ENCODE data around the gene CDKAL1.

CDKAL1 gene

DNA sequence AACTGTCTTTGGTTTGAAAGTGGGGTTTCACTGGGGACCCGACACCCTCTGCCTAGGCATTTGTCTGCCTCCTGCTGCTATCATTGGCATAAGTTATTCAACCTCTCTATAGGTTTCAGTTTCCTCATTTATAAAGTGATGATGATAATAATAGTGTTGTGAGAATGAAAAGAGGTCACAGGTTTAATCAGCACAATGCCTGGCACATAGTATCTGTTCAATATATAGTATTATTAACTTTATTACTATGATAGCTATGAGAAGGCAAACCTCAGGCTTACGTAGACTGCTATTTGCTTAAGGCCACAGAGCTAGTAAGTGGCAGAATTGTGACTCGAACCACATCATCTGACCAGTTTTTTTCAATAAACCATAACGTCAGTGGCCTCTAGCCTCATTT is 256.8 kb downstream of the CDKAL1 start:
- DNase-seq, result no peak
- H3K9me3 ChIP-seq (replicated peaks; ENCODE audit: insufficient read depth, low read length), result no peaks in the 10 kb centered on the region
- TF ChIP-seq, protein P1, sequence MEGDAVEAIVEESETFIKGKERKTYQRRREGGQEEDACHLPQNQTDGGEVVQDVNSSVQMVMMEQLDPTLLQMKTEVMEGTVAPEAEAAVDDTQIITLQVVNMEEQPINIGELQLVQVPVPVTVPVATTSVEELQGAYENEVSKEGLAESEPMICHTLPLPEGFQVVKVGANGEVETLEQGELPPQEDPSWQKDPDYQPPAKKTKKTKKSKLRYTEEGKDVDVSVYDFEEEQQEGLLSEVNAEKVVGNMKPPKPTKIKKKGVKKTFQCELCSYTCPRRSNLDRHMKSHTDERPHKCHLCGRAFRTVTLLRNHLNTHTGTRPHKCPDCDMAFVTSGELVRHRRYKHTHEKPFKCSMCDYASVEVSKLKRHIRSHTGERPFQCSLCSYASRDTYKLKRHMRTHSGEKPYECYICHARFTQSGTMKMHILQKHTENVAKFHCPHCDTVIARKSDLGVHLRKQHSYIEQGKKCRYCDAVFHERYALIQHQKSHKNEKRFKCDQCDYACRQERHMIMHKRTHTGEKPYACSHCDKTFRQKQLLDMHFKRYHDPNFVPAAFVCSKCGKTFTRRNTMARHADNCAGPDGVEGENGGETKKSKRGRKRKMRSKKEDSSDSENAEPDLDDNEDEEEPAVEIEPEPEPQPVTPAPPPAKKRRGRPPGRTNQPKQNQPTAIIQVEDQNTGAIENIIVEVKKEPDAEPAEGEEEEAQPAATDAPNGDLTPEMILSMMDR (IDR thresholded peaks at IDR 0.05; ENCODE audit: low read length), result no peak
- TF ChIP-seq EZH2phosphoT487 (IDR thresholded peaks at IDR 0.05; ENCODE audit: low read length) (no peak), EZH2 (optimal IDR thresholded peaks at IDR 0.05; ENCODE audit: low read depth, low read length) (no peak)

DNA sequence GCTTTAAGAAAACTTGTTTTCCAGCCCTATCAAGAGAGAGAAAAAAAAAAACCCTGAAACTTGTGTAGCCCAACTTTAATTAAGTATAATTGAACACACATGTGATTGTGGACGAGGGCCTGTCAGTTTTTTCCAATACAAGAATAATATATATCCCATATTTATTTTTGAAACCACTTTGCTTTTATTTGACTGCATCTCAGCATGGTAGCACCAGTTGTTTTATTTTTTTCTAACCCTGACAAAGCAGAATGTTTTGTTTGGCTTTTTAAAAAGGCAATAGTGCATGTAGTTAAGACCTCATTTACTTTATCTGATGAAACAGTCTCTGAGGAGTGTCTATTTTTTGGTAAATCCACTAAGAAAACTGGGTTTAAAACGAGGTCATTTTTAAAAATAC is 257.7 kb downstream of the CDKAL1 start:
- TF ChIP-seq EZH2 (optimal IDR thresholded peaks at IDR 0.05; ENCODE audit: low read depth, low read length), result no peak
- TF ChIP-seq, protein P1 (IDR thresholded peaks at IDR 0.05; ENCODE audit: low read length), result no peak
- TF ChIP-seq EZH2phosphoT487 (IDR thresholded peaks at IDR 0.05; ENCODE audit: low read length), result no peak
- Histone ChIP-seq H3K9ac (ENCODE audit: low read length) (no peak overlapping the region), H3K4me3 (ENCODE audit: low read length) (no peak overlapping the region), H3K9me2 (replicated peaks; ENCODE audit: insufficient read depth, low read length) (no peaks in the 10 kb centered on the region), H3K79me2 (ENCODE audit: low read length) (no peaks in the 10 kb centered on the region), H3K9me3 (replicated peaks; ENCODE audit: insufficient read depth, low read length) (no peaks in the 10 kb centered on the region), H3K4me1 (ENCODE audit: low read length) (no peaks in the 10 kb centered on the region), H3F3A (ENCODE audit: insufficient read depth, low read length) (no peaks in the 10 kb centered on the region), H3K27me3 (replicated peaks; ENCODE audit: insufficient read depth, low read length) (no peaks in the 10 kb centered on the region), H3K4me2 (ENCODE audit: low read depth, low read length) (no peak overlapping the region), H3K36me3 (replicated peaks; ENCODE audit: insufficient read depth, low read length) (no peaks in the 10 kb centered on the region), H2AFZ (ENCODE audit: low read length) (no peak overlapping the region), H3K27ac (ENCODE audit: low read length) (no peak overlapping the region), H4K20me1 (ENCODE audit: insufficient read depth, low read length) (no peaks in the 10 kb centered on the region)
- DNase-seq, result no peak

More for the DNA sequence above, 256.8 kb downstream of the CDKAL1 start:
- Histone ChIP-seq H3K9ac (ENCODE audit: low read length) (no peak overlapping the region), H3K27ac (ENCODE audit: low read length) (no peak overlapping the region), H3K9me2 (replicated peaks; ENCODE audit: insufficient read depth, low read length) (no peaks in the 10 kb centered on the region), H3K4me3 (ENCODE audit: low read length) (no peak overlapping the region), H4K20me1 (ENCODE audit: insufficient read depth, low read length) (no peaks in the 10 kb centered on the region), H3F3A (ENCODE audit: insufficient read depth, low read length) (no peaks in the 10 kb centered on the region), H3K4me2 (ENCODE audit: low read depth, low read length) (no peak overlapping the region), H2AFZ (ENCODE audit: low read length) (no peak overlapping the region), H3K27me3 (replicated peaks; ENCODE audit: insufficient read depth, low read length) (no peaks in the 10 kb centered on the region), H3K36me3 (replicated peaks; ENCODE audit: insufficient read depth, low read length) (no peaks in the 10 kb centered on the region), H3K4me1 (ENCODE audit: low read length) (no peaks in the 10 kb centered on the region), H3K79me2 (ENCODE audit: low read length) (no peaks in the 10 kb centered on the region)

DNA sequence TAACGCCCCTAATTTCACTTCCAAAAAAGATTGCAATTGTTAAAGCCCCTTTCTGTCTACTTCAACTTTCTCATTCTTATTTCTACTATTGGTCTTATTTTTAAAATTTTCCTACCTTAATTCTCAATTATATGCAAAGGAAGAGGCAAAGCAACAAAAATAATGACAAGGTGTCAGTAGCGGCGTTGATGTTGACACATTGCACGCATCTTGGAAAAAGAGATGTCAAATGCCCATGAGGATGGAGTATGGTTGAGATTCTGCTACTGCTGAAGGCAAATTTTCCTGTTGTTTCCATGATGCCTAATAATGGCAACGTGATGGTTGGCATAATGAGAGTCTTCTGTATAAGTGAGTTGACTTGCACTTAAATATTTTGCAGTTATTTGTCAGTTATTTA is 258.9 kb downstream of the CDKAL1 start:
- Histone ChIP-seq H3K9me2 (replicated peaks; ENCODE audit: insufficient read depth, low read length) (no peaks in the 10 kb centered on the region), H4K20me1 (ENCODE audit: insufficient read depth, low read length) (no peaks in the 10 kb centered on the region), H3K4me3 (ENCODE audit: low read length) (no peak overlapping the region), H3K27me3 (replicated peaks; ENCODE audit: insufficient read depth, low read length) (no peaks in the 10 kb centered on the region), H3K79me2 (ENCODE audit: low read length) (no peaks in the 10 kb centered on the region), H3F3A (ENCODE audit: insufficient read depth, low read length) (no peaks in the 10 kb centered on the region), H3K4me1 (ENCODE audit: low read length) (no peaks in the 10 kb centered on the region), H2AFZ (ENCODE audit: low read length) (no peak overlapping the region), H3K36me3 (replicated peaks; ENCODE audit: insufficient read depth, low read length) (no peaks in the 10 kb centered on the region), H3K27ac (ENCODE audit: low read length) (no peak overlapping the region), H3K9me3 (replicated peaks; ENCODE audit: insufficient read depth, low read length) (no peaks in the 10 kb centered on the region), H3K9ac (ENCODE audit: low read length) (no peak overlapping the region), H3K4me2 (ENCODE audit: low read depth, low read length) (no peak overlapping the region)
- no peak for TF ChIP-seq EZH2 (optimal IDR thresholded peaks at IDR 0.05; ENCODE audit: low read depth, low read length)
- no peak for TF ChIP-seq EZH2phosphoT487 (IDR thresholded peaks at IDR 0.05; ENCODE audit: low read length)
- TF ChIP-seq, protein P1 (IDR thresholded peaks at IDR 0.05; ENCODE audit: low read length), result no peak
- DNase-seq, result no peak
